Measurements from ENCODE around the gene HBE1.

Gene HBE1

DNA sequence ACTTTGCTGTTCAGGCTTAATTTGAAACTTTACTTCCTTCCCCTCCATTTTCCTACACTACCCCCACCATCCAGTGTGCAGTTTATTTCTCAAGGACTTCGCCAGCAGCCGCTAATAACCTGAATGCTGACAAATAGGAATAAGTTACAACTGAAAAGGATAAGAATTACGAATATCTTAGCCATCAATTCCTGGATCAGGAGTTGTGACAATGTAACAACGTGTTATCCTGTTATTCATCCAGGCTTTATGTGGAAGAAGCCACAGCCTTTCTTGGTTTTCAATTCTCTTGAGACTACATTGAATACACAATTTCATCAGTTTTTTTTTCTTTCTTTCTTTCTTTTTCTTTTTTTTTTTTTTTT, 25.9 kb downstream of the HBE1 start:
- no peaks in the 10 kb centered on the region for H3K36me3 ChIP-seq (ENCODE audit: insufficient read depth, low read length)
- no peaks in the 10 kb centered on the region for H3K4me1 ChIP-seq (ENCODE audit: insufficient read depth, low read length)
- H3K4me3 ChIP-seq (ENCODE audit: low read length) = no peak overlapping the region
- H3K9me3 ChIP-seq (ENCODE audit: low read length) = no peaks in the 10 kb centered on the region
- no peak overlapping the region for H2AFZ ChIP-seq (ENCODE audit: low read depth, low read length)
- no peaks in the 10 kb centered on the region for H3K27me3 ChIP-seq (ENCODE audit: insufficient read depth, low read length)

DNA sequence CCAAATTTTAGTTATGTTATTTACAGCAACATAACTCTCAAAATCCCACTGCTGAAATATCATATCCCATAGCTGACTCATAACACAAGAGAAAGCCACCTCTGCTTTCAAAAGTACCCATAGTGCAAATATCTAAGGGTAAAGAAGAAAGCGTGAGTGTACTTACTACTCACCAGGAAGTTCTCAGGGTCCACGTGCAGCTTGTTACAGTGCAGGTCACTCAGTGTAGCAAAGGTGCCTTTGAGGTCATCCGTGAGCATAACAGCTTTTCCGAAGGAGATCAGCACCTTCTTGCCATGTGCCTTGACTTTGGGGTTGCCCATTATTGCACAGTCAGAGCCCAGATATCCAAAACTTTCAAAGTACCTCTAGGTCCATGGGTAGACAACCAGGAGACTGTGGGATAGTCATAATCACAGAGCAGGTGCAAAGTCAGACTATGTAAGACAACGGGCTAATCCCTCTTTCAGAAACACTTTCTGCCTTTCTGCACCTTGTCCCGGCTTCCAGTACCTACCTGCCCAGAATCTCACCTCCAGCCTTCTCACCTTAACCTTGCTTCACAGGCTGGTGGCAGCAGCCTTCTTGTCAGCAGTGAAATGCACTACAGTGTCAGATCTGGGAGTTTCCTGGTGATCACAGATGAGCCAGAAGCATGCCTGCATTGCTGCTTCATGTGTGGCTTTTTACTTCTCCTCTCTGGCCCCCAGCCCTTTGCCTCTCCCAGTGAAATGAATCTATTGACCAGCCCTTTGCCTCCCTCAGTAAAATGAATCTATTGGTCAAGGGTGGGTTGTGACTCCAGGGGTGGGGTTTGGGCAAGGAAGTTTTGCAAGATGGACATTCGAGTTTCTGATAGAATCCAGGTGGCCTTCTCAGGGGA, 26.6 kb downstream of the HBE1 start:
- H3K4me3 ChIP-seq (ENCODE audit: low read length) = no peak overlapping the region
- no peaks in the 10 kb centered on the region for H3K36me3 ChIP-seq (ENCODE audit: insufficient read depth, low read length)
- no peaks in the 10 kb centered on the region for H3K4me1 ChIP-seq (ENCODE audit: insufficient read depth, low read length)
- H3K9me3 ChIP-seq (ENCODE audit: low read length) = no peaks in the 10 kb centered on the region
- no peak overlapping the region for H2AFZ ChIP-seq (ENCODE audit: low read depth, low read length)
- H3K27me3 ChIP-seq (ENCODE audit: insufficient read depth, low read length) = no peaks in the 10 kb centered on the region

GRCh38 chr11:5242208-5242607, 27.5 kb downstream of the HBE1 start:
- Histone ChIP-seq H3K4me1 (ENCODE audit: insufficient read depth, low read length) (no peaks in the 10 kb centered on the region), H2AFZ (ENCODE audit: low read depth, low read length) (no peak overlapping the region), H3K4me3 (ENCODE audit: low read length) (no peak overlapping the region), H3K36me3 (ENCODE audit: insufficient read depth, low read length) (no peaks in the 10 kb centered on the region), H3K27me3 (ENCODE audit: insufficient read depth, low read length) (no peaks in the 10 kb centered on the region), H3K9me3 (ENCODE audit: low read length) (no peaks in the 10 kb centered on the region)

DNA sequence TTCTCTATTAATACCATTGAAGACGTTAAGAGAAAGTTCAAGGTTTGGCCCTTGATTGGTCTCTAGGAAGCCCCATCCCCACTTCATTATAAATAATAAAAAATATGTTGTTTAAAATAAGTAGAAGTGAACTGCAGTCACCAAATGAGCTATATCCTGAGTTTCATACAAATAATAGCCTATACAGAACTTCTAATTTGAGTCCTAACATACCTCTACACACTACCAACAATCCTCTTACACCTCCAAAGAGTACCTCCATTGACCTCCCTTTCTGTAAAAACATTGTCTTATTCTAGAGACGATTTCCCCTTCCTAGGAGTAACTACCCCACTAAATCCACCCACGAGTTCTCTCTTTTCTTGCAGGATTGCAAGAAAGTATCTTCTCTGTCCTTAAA, 28.3 kb downstream of the HBE1 start:
- H3K36me3 ChIP-seq (ENCODE audit: insufficient read depth, low read length) = no peaks in the 10 kb centered on the region
- no peaks in the 10 kb centered on the region for H3K27me3 ChIP-seq (ENCODE audit: insufficient read depth, low read length)
- H2AFZ ChIP-seq (ENCODE audit: low read depth, low read length) = no peak overlapping the region
- no peaks in the 10 kb centered on the region for H3K4me1 ChIP-seq (ENCODE audit: insufficient read depth, low read length)
- no peaks in the 10 kb centered on the region for H3K9me3 ChIP-seq (ENCODE audit: low read length)
- no peak overlapping the region for H3K4me3 ChIP-seq (ENCODE audit: low read length)

DNA sequence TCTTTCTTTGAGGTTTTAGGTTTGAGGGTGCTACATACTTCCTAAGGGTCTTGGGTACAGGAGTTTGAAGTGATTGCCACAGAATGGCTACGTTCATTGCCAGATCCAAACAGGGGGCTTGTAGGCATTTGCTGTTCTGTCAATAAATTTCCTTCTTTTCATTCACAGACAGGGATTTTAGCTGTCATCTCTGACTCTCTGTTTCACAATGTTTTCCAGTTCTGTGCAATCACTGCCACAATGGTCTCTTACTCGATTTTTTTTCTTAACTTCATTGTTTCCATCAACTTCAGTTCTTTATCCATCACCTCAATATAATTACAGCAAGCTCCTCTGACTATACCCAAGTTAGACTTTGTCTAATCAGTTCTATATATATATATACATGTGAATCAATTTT, 29.3 kb downstream of the HBE1 start:
- Histone ChIP-seq H3K4me1 (ENCODE audit: insufficient read depth, low read length) (no peaks in the 10 kb centered on the region), H2AFZ (ENCODE audit: low read depth, low read length) (no peak overlapping the region), H3K36me3 (ENCODE audit: insufficient read depth, low read length) (no peaks in the 10 kb centered on the region), H3K4me3 (ENCODE audit: low read length) (no peak overlapping the region), H3K27me3 (ENCODE audit: insufficient read depth, low read length) (no peaks in the 10 kb centered on the region), H3K9me3 (ENCODE audit: low read length) (no peaks in the 10 kb centered on the region)

- H3K27me3 ChIP-seq (ENCODE audit: insufficient read depth, low read length) = no peaks in the 10 kb centered on the region
- H3K4me3 ChIP-seq (ENCODE audit: low read length) = no peak overlapping the region
- no peaks in the 10 kb centered on the region for H3K9me3 ChIP-seq (ENCODE audit: low read length)
- H3K4me1 ChIP-seq (ENCODE audit: insufficient read depth, low read length) = no peaks in the 10 kb centered on the region
- H3K36me3 ChIP-seq (ENCODE audit: insufficient read depth, low read length) = no peaks in the 10 kb centered on the region
- H2AFZ ChIP-seq (ENCODE audit: low read depth, low read length) = no peak overlapping the region
Observed at GRCh38 chr11:5240056-5240455, 29.7 kb downstream of the HBE1 start.

GRCh38 chr11:5239046-5239445, 30.7 kb downstream of the HBE1 start:
- H3K36me3 ChIP-seq (ENCODE audit: insufficient read depth, low read length) = no peaks in the 10 kb centered on the region
- H3K4me3 ChIP-seq (ENCODE audit: low read length) = no peak overlapping the region
- H2AFZ ChIP-seq (ENCODE audit: low read depth, low read length) = no peak overlapping the region
- H3K9me3 ChIP-seq (ENCODE audit: low read length) = no peaks in the 10 kb centered on the region
- H3K27me3 ChIP-seq (ENCODE audit: insufficient read depth, low read length) = no peaks in the 10 kb centered on the region
- H3K4me1 ChIP-seq (ENCODE audit: insufficient read depth, low read length) = no peaks in the 10 kb centered on the region

GRCh38 chr11:5238486-5238885, 31.3 kb downstream of the HBE1 start:
- no peaks in the 10 kb centered on the region for H3K4me1 ChIP-seq (ENCODE audit: insufficient read depth, low read length)
- H2AFZ ChIP-seq (ENCODE audit: low read depth, low read length) = no peak overlapping the region
- H3K9me3 ChIP-seq (ENCODE audit: low read length) = no peaks in the 10 kb centered on the region
- no peaks in the 10 kb centered on the region for H3K27me3 ChIP-seq (ENCODE audit: insufficient read depth, low read length)
- no peak overlapping the region for H3K4me3 ChIP-seq (ENCODE audit: low read length)
- no peaks in the 10 kb centered on the region for H3K36me3 ChIP-seq (ENCODE audit: insufficient read depth, low read length)

DNA sequence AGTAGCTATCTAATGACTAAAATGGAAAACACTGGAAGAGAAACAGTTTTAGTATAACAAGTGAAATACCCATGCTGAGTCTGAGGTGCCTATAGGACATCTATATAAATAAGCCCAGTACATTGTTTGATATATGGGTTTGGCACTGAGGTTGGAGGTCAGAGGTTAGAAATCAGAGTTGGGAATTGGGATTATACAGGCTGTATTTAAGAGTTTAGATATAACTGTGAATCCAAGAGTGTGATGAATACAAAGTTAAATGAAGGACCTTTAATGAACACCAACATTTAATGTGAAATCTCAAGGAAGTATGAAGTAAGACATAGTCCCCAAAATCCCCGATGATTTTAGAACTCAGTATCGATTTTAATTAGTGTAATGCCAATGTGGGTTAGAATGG, 32.3 kb downstream of the HBE1 start:
- Histone ChIP-seq H3K27me3 (ENCODE audit: insufficient read depth, low read length) (no peaks in the 10 kb centered on the region), H3K4me1 (ENCODE audit: insufficient read depth, low read length) (no peaks in the 10 kb centered on the region), H3K9me3 (ENCODE audit: low read length) (no peaks in the 10 kb centered on the region), H2AFZ (ENCODE audit: low read depth, low read length) (no peak overlapping the region), H3K4me3 (ENCODE audit: low read length) (no peak overlapping the region), H3K36me3 (ENCODE audit: insufficient read depth, low read length) (no peaks in the 10 kb centered on the region)

DNA sequence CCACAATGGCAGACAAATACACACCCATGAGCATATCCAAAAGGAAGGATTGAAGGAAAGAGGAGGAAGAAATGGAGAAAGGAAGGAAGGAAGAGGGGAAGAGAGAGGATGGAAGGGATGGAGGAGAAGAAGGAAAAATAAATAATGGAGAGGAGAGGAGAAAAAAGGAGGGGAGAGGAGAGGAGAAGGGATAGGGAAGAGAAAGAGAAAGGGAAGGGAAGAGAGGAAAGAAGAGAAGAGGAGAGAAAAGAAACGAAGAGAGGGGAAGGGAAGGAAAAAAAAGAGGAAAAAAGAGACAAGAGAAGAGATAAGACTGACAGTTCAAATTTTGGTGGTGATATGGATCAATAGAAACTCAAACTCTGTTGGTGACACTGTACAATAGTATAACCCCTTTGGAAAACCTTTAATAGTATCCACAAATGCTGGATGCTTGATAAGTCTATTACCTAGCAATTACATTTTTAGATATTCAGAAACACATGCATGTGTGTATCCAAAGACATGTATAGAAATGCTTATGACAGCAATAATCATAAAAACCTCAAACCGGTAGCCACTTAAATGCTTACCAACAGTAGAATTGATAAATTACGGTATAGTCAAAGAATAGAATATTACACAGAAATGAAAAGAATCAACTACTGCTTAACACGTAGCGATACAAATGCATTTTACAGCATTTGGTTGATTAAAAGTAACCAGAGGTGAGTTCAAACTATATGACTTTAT, 34.2 kb downstream of the HBE1 start:
- Histone ChIP-seq H2AFZ (ENCODE audit: low read depth, low read length) (no peak overlapping the region), H3K9me3 (ENCODE audit: low read length) (no peaks in the 10 kb centered on the region), H3K36me3 (ENCODE audit: insufficient read depth, low read length) (no peaks in the 10 kb centered on the region), H3K4me1 (ENCODE audit: insufficient read depth, low read length) (no peaks in the 10 kb centered on the region), H3K4me3 (ENCODE audit: low read length) (no peak overlapping the region), H3K27me3 (ENCODE audit: insufficient read depth, low read length) (no peaks in the 10 kb centered on the region)

DNA sequence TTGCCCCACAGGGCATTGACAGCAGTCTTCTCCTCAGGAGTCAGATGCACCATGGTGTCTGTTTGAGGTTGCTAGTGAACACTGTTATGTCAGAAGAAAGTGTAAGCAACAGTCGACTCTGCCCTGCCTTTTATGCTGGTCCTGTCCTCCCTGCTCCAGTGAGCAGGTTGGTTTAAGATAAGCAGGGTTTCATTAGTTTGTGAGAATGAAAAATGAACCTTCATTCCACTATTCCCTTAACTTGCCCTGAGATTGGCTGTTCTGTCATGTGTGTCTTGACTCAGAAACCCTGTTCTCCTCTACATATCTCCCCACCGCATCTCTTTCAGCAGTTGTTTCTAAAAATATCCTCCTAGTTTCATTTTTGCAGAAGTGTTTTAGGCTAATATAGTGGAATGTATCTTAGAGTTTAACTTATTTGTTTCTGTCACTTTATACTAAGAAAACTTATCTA, 35.3 kb downstream of the HBE1 start, which contains the start of gene HBD:
TSS of gene HBD (minus strand) at position 103 of the 454 bp plus-strand sequence. CDS start at position 53, 50 bp downstream.
- Histone ChIP-seq H2AFZ (ENCODE audit: low read depth, low read length) (no peak within 1 kb of the TSS), H3K4me1 (ENCODE audit: insufficient read depth, low read length) (no peaks in the 10 kb centered on the region), H3K27me3 (ENCODE audit: insufficient read depth, low read length) (no peaks in the 10 kb centered on the region), H3K9me3 (ENCODE audit: low read length) (no peaks in the 10 kb centered on the region), H3K36me3 (ENCODE audit: insufficient read depth, low read length) (no peaks in the 10 kb centered on the region), H3K4me3 (ENCODE audit: low read length) (no peak within 1 kb of the TSS)

GRCh38 chr11:5233307-5233706, 36.4 kb downstream of the HBE1 start:
- Histone ChIP-seq H3K27me3 (ENCODE audit: insufficient read depth, low read length) (no peaks in the 10 kb centered on the region), H3K4me3 (ENCODE audit: low read length) (no peak overlapping the region), H3K36me3 (ENCODE audit: insufficient read depth, low read length) (no peaks in the 10 kb centered on the region), H3K4me1 (ENCODE audit: insufficient read depth, low read length) (no peaks in the 10 kb centered on the region), H2AFZ (ENCODE audit: low read depth, low read length) (no peak overlapping the region), H3K9me3 (ENCODE audit: low read length) (no peaks in the 10 kb centered on the region)

- H3K27me3 ChIP-seq (ENCODE audit: insufficient read depth, low read length) = no peaks in the 10 kb centered on the region
- H3K9me3 ChIP-seq (ENCODE audit: low read length) = no peaks in the 10 kb centered on the region
- H3K4me1 ChIP-seq (ENCODE audit: insufficient read depth, low read length) = no peaks in the 10 kb centered on the region
- H3K4me3 ChIP-seq (ENCODE audit: low read length) = no peak overlapping the region
- no peaks in the 10 kb centered on the region for H3K36me3 ChIP-seq (ENCODE audit: insufficient read depth, low read length)
- H2AFZ ChIP-seq (ENCODE audit: low read depth, low read length) = no peak overlapping the region
Observed at GRCh38 chr11:5232821-5233220, 36.9 kb downstream of the HBE1 start.

Data from neuron (in vitro differentiated cells).